Measurements from ENCODE around the gene LIMS1. TPM values are rescaled to one million over a fixed set of nuclear protein-coding genes. Genes with fewer than 3 reads are reported as not detected.
A peak's percentile ranks its signal among the peaks of the same experiment; 100 is the strongest.

The LIMS1 gene
- total RNA-seq, 6 donors from 2014 or later, result 51.3 to 148 (median 87.7) TPM

- peak; percentile 78 to 87 for ATAC-seq (ENCODE audit: low FRiP score in 2 of 2)
- H3K9me3 ChIP-seq, result no peaks in the 10 kb centered on the region
- H3K27ac ChIP-seq, result peak overlapping the region; percentile 67 to 79 (median 70)
- peak in 1 of 2 donors; percentile 86 for DNase-seq
- H3K27me3 ChIP-seq, result no peaks in the 10 kb centered on the region
- WGBS, 2 donors, result 31 to 45% methylated on average over 8 of the region's 8 CpGs
- no peak for TF ChIP-seq CTCF (IDR thresholded peaks at IDR 0.05)
- peak; percentile 37 to 58 for TF ChIP-seq POLR2AphosphoS5 (IDR thresholded peaks at IDR 0.05)
- TF ChIP-seq POLR2A (IDR thresholded peaks at IDR 0.05), result peak in 1 of 4 donors; percentile 59
- TF ChIP-seq EP300 (IDR thresholded peaks at IDR 0.05), result no peak
- peak overlapping the region in 3 of 4 donors; percentile 16 to 36 (median 23) for H3K4me3 ChIP-seq
- no peaks in the 10 kb centered on the region for H3K36me3 ChIP-seq
- peaks cover 64 to 93% (median 76%) of the 10 kb centered on the region in 4 donors for H3K4me1 ChIP-seq
Observed at GRCh38 chr2:108621087-108621559, 86.9 kb downstream of the LIMS1 start.

- Histone ChIP-seq H3K27me3 (no peaks in the 10 kb centered on the region), H3K4me1 (peaks cover 62 to 93% (median 72%) of the 10 kb centered on the region in 4 donors), H3K4me3 (peak overlapping the region in 3 of 4 donors; percentile 16 to 36 (median 23)), H3K36me3 (no peaks in the 10 kb centered on the region), H3K9me3 (no peaks in the 10 kb centered on the region), H3K27ac (peak overlapping the region; percentile 67 to 79 (median 70))
- no peak for TF ChIP-seq POLR2A (IDR thresholded peaks at IDR 0.05)
- TF ChIP-seq POLR2AphosphoS5 (IDR thresholded peaks at IDR 0.05), result no peak
- TF ChIP-seq EP300 (IDR thresholded peaks at IDR 0.05), result no peak
- TF ChIP-seq CTCF (IDR thresholded peaks at IDR 0.05), result no peak
- ATAC-seq (ENCODE audit: low FRiP score in 2 of 2), result no peak
- no peak for DNase-seq
- WGBS, 2 donors, result 67 to 78% methylated on average over 2 of the region's 2 CpGs
Observed at GRCh38 chr2:108621687-108622681, 87.7 kb downstream of the LIMS1 start.

GRCh38 chr2:108623616-108624015 is 89.3 kb downstream of the LIMS1 start:
- DNase-seq, result no peak
- WGBS, 2 donors, result 33 to 38% methylated on average over 6 of the region's 6 CpGs
- peak; percentile 5 to 66 for ATAC-seq (ENCODE audit: low FRiP score in 2 of 2)
- H3K36me3 ChIP-seq, result no peaks in the 10 kb centered on the region
- peaks cover 51 to 79% (median 60%) of the 10 kb centered on the region in 4 donors for H3K4me1 ChIP-seq
- no peak overlapping the region for H3K4me3 ChIP-seq
- no peaks in the 10 kb centered on the region for H3K27me3 ChIP-seq
- peak overlapping the region; percentile 50 to 79 (median 66) for H3K27ac ChIP-seq
- H3K9me3 ChIP-seq, result no peaks in the 10 kb centered on the region
- TF ChIP-seq EP300 (IDR thresholded peaks at IDR 0.05), result no peak
- no peak for TF ChIP-seq POLR2A (IDR thresholded peaks at IDR 0.05)
- no peak for TF ChIP-seq CTCF (IDR thresholded peaks at IDR 0.05)
- TF ChIP-seq POLR2AphosphoS5 (IDR thresholded peaks at IDR 0.05), result no peak

- peak overlapping the region; percentile 50 to 79 (median 66) for H3K27ac ChIP-seq
Observed at GRCh38 chr2:108625186-108625827, 91.0 kb downstream of the LIMS1 start.

More at GRCh38 chr2:108625186-108625827, 91.0 kb downstream of the LIMS1 start:
- Histone ChIP-seq H3K4me1 (peaks cover 38 to 67% (median 47%) of the 10 kb centered on the region in 4 donors), H3K9me3 (no peaks in the 10 kb centered on the region), H3K4me3 (no peak overlapping the region), H3K36me3 (no peaks in the 10 kb centered on the region), H3K27me3 (no peaks in the 10 kb centered on the region)
- WGBS, 2 donors, result 55 to 66% methylated on average over 5 of the region's 5 CpGs
- DNase-seq (no peak), ATAC-seq (ENCODE audit: low FRiP score in 2 of 2) (no peak)
- TF ChIP-seq POLR2AphosphoS5 (IDR thresholded peaks at IDR 0.05) (no peak), CTCF (IDR thresholded peaks at IDR 0.05) (no peak), POLR2A (IDR thresholded peaks at IDR 0.05) (no peak), EP300 (IDR thresholded peaks at IDR 0.05) (no peak)
